ENCODE results near the gene SLC50A1. TPM values are rescaled to one million over a fixed set of nuclear protein-coding genes. Genes with fewer than 3 reads are reported as not detected.

Gene SLC50A1
- total RNA-seq, 2 experiments from 2014 or later, result 50.4 to 52.6 TPM

DNA sequence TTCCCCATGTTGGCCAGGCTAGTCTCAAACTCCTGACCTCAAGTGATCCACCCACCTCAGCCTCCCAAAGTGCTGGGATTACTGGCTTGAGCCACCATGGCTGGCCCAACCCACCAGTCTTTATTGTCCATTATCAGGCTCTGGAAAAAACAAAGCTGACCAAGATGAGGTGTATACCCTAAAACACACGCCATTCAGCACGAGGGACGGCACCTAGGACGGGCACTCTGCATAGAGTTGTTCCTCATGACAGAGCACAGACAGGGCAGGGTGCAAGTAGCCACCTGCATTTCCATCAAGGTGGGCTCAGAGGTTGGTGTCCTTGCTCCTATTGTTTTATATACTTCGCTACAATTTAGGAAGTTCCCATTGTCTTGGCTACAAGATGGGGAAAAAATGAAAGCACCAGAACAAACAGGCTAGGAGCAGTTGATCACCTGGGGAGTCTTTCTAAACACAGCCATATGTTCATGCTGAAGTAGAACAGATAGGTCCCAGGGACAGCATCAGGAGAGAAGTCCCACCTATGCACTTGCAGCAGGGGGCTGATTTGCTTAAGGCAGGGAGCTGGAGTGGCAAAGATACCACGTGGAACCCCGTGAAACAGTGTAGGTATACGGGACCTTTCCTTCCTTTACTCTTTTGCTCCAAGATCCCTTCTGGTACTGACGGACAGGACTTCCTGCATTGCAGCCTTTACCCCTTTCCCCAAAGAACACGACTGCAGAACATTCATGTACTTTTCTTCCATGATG is 33.0 kb downstream of the SLC50A1 start:
- ChIA-PET CTCF (interaction anchor here (0.8 to 8.0 kb wide), 16 partner anchors 15 to 125 kb away, joined by 3 to 209 read pairs (median 5); partner anchors contain the start of genes ADAM15 and SLC50A1), POLR2A (interaction anchor here (1.3 to 2.1 kb wide), 2 partner anchors 77 kb away, joined by 5 to 9 read pairs; no protein-coding TSS in a partner anchor)
- Mint-ChIP-seq H3K4me3 (no peak overlapping the region), H3K27ac (no peak overlapping the region), H3K36me3 (ENCODE audit: low read depth) (peaks cover 23% of the 10 kb centered on the region), H3K27me3 (peaks cover 1% of the 10 kb centered on the region), H3K4me1 (peaks cover 37% of the 10 kb centered on the region), H3K9me3 (no peaks in the 10 kb centered on the region)
- DNase-seq, result no peak

DNA sequence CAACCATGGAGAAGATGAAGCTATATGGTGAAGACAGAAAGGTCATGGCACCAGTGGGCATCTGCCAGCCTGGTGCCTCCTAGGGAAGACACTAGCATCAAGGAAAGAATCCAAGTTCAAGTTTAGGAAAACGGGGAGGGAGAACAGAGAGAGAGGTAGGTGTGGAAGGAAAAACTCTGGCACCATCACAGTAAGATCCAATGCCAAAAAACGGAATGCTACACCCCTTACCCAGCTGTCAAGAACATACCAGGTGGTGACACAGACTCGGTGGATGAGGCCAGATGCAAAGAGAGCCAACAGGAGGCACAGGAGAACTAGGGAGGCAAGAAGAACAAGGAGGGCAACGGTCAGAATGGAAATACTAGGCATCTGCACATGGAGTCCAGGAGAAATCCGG is 33.9 kb downstream of the SLC50A1 start:
- Mint-ChIP-seq H3K9me3 (no peaks in the 10 kb centered on the region), H3K36me3 (ENCODE audit: low read depth) (peaks cover 25% of the 10 kb centered on the region), H3K27me3 (peaks cover 1% of the 10 kb centered on the region), H3K4me3 (no peak overlapping the region), H3K4me1 (peaks cover 42% of the 10 kb centered on the region), H3K27ac (no peak overlapping the region)
- CTCF ChIA-PET, result interaction anchor here (1.6 to 8.0 kb wide), 5 partner anchors 32 to 84 kb away, joined by 5 to 209 read pairs (median 25); no protein-coding TSS in a partner anchor
- no peak for DNase-seq
- POLR2A ChIA-PET, result interaction anchor here (1.3 kb wide), 1 partner anchor 78 kb away, joined by 5 read pairs; no protein-coding TSS in a partner anchor

DNA sequence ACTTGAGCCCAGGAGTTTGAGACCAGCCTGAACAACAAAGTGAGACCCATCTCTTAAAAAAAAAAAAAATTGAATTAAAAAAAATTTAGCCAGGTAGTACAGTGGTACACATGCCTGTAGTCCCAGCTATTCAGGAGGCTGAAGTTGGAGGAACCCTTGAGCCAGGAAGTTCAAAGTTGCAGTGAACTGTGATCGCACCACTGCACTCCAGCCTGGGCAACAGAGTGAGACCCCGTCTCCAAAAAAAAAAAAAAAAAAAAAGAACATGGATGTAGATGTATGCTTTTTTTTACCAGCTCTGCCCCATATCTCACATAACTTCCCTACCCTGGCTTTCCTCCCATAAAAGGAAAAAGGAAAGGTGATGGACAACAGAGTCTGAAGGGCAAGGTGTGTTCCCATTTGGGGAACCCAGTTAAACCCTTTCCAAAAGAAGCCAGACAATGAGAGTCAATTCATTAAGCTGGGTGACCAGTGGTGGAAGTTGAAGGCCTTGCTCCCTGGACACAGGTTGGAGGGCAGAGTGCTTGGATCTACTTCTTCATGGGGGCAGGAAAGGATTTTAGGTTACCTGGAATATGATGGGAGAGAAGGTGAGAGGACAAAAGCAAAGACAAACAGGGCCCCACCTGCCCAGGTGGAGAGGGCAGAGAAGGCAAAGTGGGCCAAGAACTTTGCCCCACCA is 34.6 kb downstream of the SLC50A1 start:
- ChIA-PET POLR2A (no interaction called here), CTCF (interaction anchor here (0.7 to 8.0 kb wide), 7 partner anchors 30 to 277 kb away, joined by 3 to 209 read pairs (median 7); partner anchors contain the start of genes DPM3 and SLC50A1)
- Mint-ChIP-seq H3K27ac (no peak overlapping the region), H3K4me1 (peaks cover 49% of the 10 kb centered on the region), H3K9me3 (no peaks in the 10 kb centered on the region), H3K4me3 (no peak overlapping the region), H3K27me3 (peaks cover 1% of the 10 kb centered on the region), H3K36me3 (ENCODE audit: low read depth) (peaks cover 28% of the 10 kb centered on the region)
- DNase-seq, result no peak

DNA sequence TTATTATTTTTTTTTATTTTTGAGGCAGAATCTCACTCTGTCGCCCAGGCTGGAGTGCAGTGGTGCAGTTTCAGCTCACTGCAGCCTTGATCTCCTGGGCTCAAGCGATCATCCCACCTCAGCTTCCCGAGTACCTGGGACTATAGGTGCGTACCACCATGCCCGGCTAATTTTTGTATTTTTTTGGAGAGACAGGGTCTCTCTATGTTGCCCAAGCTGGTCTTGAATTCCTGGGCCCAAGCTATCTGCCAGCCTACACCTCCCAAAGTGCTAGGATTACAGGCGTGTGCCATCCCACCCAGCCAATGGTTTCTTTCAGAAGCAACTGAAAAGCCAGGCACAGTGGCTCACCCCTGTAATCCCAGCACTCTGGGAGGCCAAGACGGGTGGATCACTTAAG is 35.2 kb downstream of the SLC50A1 start:
- Mint-ChIP-seq H3K27me3 (no peaks in the 10 kb centered on the region), H3K4me3 (no peak overlapping the region), H3K9me3 (no peaks in the 10 kb centered on the region), H3K27ac (no peak overlapping the region), H3K4me1 (peaks cover 54% of the 10 kb centered on the region), H3K36me3 (ENCODE audit: low read depth) (peaks cover 32% of the 10 kb centered on the region)
- ChIA-PET CTCF (interaction anchor here (0.7 to 8.0 kb wide), 6 partner anchors 31 to 276 kb away, joined by 3 to 209 read pairs (median 6); partner anchors contain the start of genes DPM3 and SLC50A1), POLR2A (no interaction called here)
- DNase-seq, result no peak

DNA sequence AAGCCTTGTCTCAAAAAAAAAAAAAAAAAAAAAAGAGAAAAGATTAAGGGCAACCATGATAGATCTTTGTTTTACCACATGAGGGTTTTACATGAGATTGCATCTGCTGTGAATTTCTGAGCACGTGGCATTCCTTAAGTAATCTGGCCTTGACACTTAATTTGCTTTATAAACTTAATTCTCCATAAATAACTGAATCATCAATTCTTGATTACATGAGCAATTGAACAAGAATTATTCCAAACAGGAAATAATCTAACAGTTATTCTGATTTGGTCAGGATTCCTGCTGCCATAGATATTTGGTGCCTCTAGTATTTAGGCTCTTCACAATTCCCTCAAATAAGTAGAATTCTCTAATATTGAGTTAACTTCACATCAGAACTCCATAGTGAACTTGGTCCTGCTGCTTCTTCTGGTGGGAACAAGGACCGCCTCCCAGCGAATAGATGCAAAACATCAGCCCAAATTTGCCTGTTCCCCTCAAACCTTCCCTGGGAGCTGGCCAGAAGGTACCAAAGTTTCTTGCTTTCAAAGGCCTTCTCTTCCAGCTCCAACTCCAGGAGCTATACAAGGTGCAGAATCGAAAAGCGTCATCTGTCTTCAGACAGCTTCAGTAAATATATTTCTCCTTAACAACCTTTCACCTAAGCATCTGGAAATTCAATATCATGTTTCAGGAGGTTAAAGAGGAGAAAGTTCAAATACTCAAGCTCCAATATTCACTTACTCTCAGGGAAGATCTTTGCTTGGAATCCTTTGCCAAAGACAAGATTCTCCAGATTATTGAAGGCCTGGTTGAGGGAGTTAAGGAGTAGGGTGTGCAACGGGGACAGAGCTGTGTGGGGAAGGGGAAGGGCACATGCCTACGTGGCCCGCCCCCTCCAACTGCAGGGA is 36.4 kb downstream of the SLC50A1 start:
- Mint-ChIP-seq H3K36me3 (ENCODE audit: low read depth) (peaks cover 40% of the 10 kb centered on the region), H3K27ac (peak overlapping the region; percentile 96), H3K27me3 (no peaks in the 10 kb centered on the region), H3K4me3 (peak overlapping the region; percentile 97), H3K9me3 (no peaks in the 10 kb centered on the region), H3K4me1 (peaks cover 66% of the 10 kb centered on the region)
- ChIA-PET POLR2A (interaction anchor here (0.8 to 7.5 kb wide), 28 partner anchors 8 to 844 kb away, joined by 3 to 133 read pairs (median 4); partner anchors contain the start of genes CLK2, DPM3, FDPS and MTX1), CTCF (interaction anchor here (0.6 to 8.0 kb wide), 40 partner anchors 8 to 693 kb away, joined by 3 to 209 read pairs (median 5); partner anchors contain the start of genes ADAM15, ASH1L, DCST1 and DCST2)
- no peak for DNase-seq

DNA sequence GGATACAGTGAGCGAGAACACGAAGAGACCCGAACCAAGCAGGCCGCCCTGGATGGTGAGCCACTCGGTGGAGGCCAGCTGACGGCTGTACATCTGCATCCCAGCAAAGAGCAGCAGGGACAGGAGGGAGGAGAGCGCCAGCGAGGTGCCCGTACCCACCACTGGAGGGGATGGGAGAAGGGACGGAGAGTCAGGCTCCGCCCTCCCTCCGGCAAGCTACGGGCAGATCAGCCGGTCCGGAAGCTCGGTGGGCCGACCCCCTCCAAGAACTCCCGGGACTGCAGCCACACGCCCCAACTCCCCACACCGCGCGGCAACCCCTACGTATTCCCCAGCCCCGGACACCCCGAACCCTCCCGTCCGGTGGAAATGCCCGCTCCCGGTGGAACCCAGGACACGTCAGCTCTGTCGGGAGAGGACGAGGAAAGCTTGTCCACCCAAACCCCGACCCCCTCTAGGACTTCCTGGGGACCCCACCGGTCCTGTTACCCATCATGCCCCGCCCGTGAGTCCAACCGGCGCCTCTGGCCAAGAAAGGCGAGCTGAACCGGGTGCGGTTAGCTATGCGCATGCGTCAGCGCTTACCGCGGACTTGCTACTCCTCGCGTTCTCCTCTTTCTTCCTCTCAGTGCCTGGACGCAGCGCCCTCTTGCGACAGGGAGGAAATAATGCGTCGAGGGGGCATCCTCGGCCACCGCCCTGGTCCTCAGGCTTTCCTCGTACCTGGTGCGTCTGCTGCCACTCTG is 37.3 kb downstream of the SLC50A1 start, which contains the start of gene KRTCAP2:
TSS of gene KRTCAP2 (minus strand) at position 573 of the 746 bp plus-strand sequence. CDS start at position 493, 80 bp downstream.
- POLR2A ChIA-PET, result interaction anchor here (0.6 to 7.5 kb wide), 33 partner anchors 8 to 843 kb away, joined by 3 to 133 read pairs (median 4); partner anchors contain the start of genes CLK2, DPM3, FDPS and MTX1
- peaks cover 46% of the 10 kb centered on the region for H3K36me3 Mint-ChIP-seq (ENCODE audit: low read depth)
- peak; percentile 96 for DNase-seq
- H3K27ac Mint-ChIP-seq, result peak within 1 kb of the TSS; percentile 96
- CTCF ChIA-PET, result interaction anchor here (0.6 to 8.0 kb wide), 56 partner anchors 9 to 1016 kb away, joined by 3 to 209 read pairs (median 4); partner anchors contain the start of genes ADAM15, ASH1L, CLK2 and DCST1
- H3K9me3 Mint-ChIP-seq, result no peaks in the 10 kb centered on the region
- H3K4me1 Mint-ChIP-seq, result peaks cover 64% of the 10 kb centered on the region
- H3K27me3 Mint-ChIP-seq, result no peaks in the 10 kb centered on the region
- H3K4me3 Mint-ChIP-seq, result peak within 1 kb of the TSS; percentile 97

DNA sequence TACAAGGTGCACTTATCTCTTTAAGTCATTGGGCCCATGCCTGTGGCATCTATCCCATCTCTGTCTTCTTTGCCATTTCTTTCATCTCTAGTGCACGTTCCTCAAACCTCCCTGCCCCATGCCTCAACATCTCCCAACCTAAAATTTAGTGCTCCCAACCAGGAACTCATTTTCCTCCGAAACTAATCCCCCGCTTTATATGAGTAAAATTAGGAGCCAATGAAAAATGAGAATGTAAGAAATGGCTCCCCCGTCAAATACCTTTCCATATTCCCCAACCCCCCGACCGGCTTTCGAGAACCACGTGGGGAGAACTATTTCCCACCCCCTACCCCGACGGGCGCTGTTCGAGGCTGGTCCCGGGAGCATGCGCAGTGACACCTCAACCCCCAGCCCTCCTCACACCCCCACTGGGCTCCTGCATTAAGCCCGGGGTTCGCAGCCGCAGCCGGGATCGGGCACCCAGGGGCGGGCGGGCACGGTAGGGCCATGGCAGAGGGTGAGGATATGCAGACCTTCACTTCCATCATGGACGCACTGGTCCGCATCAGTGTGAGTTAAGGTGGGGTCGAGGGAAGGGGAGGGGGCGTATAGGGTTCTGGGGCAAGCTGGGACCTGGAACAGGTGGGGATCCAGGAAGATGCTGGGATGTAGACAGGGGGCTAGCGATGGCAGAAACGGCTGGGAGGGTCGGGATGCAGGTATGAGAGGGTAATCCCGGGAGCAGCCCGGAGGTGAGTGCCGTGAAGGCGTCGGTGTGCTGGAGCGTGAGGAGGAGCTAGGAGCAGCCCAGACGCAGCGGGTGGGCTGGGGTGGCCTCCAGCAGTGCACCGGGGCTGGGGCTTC is 38.0 kb downstream of the SLC50A1 start, which contains the start of gene TRIM46:
TSS of gene TRIM46 (plus strand) at position 372 of the 846 bp plus-strand sequence. CDS start at position 490, 118 bp downstream.
- Mint-ChIP-seq H3K9me3 (no peaks in the 10 kb centered on the region), H3K4me3 (peak within 1 kb of the TSS; percentile 97), H3K27ac (peak within 1 kb of the TSS; percentile 96), H3K27me3 (no peaks in the 10 kb centered on the region), H3K4me1 (peaks cover 62% of the 10 kb centered on the region), H3K36me3 (ENCODE audit: low read depth) (peaks cover 49% of the 10 kb centered on the region)
- ChIA-PET POLR2A (interaction anchor here (0.8 to 7.5 kb wide), 29 partner anchors 9 to 844 kb away, joined by 3 to 133 read pairs (median 4); partner anchors contain the start of genes CLK2, DPM3, MTX1 and PMVK), CTCF (interaction anchor here (0.7 to 8.0 kb wide), 42 partner anchors 10 to 694 kb away, joined by 3 to 209 read pairs (median 6); partner anchors contain the start of genes ADAM15, DPM3, FDPS and FLAD1)
- peak; percentile 78 for DNase-seq

DNA sequence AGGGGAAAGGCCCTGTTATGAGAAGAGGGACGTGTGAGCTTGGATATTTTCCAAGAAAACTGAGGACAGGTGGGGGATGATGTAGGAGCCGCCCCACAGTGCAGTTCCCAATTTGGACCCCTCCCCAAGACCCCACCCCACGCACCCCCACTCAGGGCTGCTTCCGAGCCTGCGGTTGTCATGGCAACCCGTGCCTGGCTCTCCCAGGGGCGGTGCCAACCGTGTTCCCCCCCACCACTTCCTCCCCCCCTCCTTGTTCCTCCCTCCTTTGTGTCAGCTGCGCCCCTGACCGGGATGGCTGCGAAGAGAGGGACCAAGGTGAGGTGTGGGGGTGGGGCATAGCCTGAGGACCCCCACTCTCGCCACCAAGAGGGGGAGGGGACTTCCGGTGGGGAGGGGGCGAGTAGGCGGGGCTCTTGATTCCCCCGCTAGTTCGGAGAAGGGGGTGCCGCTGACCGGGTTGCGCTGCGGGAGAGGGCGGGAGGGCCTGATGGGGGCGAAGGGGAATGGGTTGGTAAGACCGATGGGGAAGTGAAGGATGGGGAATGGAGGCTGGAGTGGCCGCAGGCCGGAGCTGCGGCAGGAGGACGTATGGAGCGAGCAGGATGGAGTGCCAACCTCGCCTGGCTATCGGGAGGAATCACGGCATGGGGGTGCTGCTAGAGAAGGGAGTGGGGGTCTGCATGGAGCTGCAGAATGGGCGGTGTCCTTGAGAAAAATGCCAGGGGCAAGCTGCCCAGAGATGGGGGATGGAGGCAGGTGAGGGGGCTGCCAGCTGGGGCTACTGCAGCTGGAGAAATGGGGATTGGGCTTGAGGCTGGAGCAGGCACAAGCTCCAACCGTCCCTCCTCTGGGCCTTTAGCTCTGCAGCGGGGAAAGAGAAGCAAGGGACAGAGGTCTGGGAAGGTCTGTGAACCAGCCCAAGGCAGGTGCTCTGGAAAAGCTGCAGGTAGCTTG is 39.0 kb downstream of the SLC50A1 start:
- peak; percentile 73 for DNase-seq
- Mint-ChIP-seq H3K36me3 (ENCODE audit: low read depth) (peaks cover 51% of the 10 kb centered on the region), H3K9me3 (no peaks in the 10 kb centered on the region), H3K4me3 (peak overlapping the region; percentile 97), H3K27ac (peak overlapping the region; percentile 96), H3K27me3 (no peaks in the 10 kb centered on the region), H3K4me1 (peaks cover 61% of the 10 kb centered on the region)
- CTCF ChIA-PET, result interaction anchor here (0.5 to 5.0 kb wide), 14 partner anchors 20 to 162 kb away, joined by 3 to 93 read pairs (median 6); no protein-coding TSS in a partner anchor
- POLR2A ChIA-PET, result interaction anchor here (0.6 to 7.5 kb wide), 11 partner anchors 10 to 845 kb away, joined by 3 to 133 read pairs (median 8); partner anchors contain the start of genes MTX1 and THBS3

DNA sequence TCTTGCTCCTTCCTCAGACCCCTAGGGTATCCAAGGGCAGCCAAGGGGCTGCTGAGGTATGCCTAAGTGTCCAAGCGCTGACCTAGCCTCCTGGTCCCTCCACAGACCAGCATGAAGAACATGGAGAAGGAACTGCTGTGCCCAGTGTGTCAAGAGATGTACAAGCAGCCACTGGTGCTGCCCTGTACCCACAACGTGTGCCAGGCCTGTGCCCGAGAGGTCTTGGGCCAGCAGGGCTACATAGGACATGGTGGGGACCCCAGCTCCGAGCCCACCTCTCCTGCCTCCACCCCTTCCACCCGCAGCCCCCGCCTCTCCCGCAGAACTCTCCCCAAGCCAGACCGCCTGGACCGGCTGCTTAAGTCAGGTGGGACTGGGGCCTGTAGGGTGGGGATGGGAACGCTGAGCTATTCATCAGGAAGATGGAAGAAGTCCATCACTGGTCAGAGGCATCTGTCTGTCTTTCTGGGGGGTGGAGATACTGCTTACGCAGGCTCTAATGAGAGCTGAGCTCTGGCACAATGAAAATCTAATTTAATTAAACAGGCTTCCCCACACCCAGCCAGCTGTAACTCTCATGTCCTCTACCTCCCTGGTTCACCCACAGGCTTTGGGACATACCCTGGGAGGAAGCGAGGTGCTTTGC is 39.8 kb downstream of the SLC50A1 start:
- ChIA-PET POLR2A (interaction anchor here (1.0 to 7.5 kb wide), 7 partner anchors 9 to 149 kb away, joined by 3 to 133 read pairs (median 8); partner anchors contain the start of genes MTX1 and THBS3), CTCF (interaction anchor here (0.5 to 5.0 kb wide), 13 partner anchors 19 to 163 kb away, joined by 3 to 93 read pairs (median 6); no protein-coding TSS in a partner anchor)
- Mint-ChIP-seq H3K27ac (peak overlapping the region; percentile 96), H3K9me3 (no peaks in the 10 kb centered on the region), H3K4me1 (peaks cover 58% of the 10 kb centered on the region), H3K4me3 (peak overlapping the region; percentile 97), H3K36me3 (ENCODE audit: low read depth) (peaks cover 52% of the 10 kb centered on the region), H3K27me3 (no peaks in the 10 kb centered on the region)
- DNase-seq, result peak; percentile 17

Data from activated CD4-positive, alpha-beta memory T cell treated with anti-CD3 and anti-CD28 coated beads, Interleukin-2, amount 10 ng/mL, durations not matched to agents 7 days and 5 days (primary cell).